Gastroesophageal sphincter (tissue), 3 donors: Measurements from ENCODE around the gene CHST8.

Experiments
- CTCF ChIP-seq, 4 experiments: fragments of 200-600 bp in 2 of 4; fragments of 450-650 bp in 2 of 4; sonication (generic) in 1 of 4; IDR thresholded peaks; one replicate each; pipeline ENCODE4 v1.5.1; 2017 to 2019; ENCODE audit warnings: antibody characterized with exemption in 4 of 4, mild to moderate bottlenecking in 2 of 4, moderate library complexity in 2 of 4
- POLR2AphosphoS5 ChIP-seq: sonication (generic); formaldehyde crosslinking; IDR thresholded peaks from one replicate; pipeline ENCODE4 v1.6.1; 2017; ENCODE audit warnings: antibody characterized with exemption

GRCh38 chr19:33745297-33745696 lies 123.5 kb downstream of the CHST8 start:
- TF ChIP-seq CTCF (IDR thresholded peaks at IDR 0.05): no peak
- TF ChIP-seq POLR2AphosphoS5: no peak
